GM19240 (cell line): ENCODE results near the gene EEF1A2.

Experiments
- DNase-seq: peaks from one replicate; pipeline ENCODE4 v3.0.0; 2011; ENCODE audit warnings: low spot score; ENCODE audit not compliant: insufficient read length

The EEF1A2 gene

GRCh38 chr20:63471717-63471980 is 27.2 kb downstream of the EEF1A2 start:
- DNase-seq, result no peak

- no peak for DNase-seq
These were observed 27.7 kb downstream of the EEF1A2 start for GRCh38 chr20:63471002-63471716.

- no peak for DNase-seq
These were observed 28.5 kb downstream of the EEF1A2 start for GRCh38 chr20:63470410-63470809.

GRCh38 chr20:63469713-63470101 is 29.2 kb downstream of the EEF1A2 start:
- no peak for DNase-seq

GRCh38 chr20:63469019-63469712 is 29.7 kb downstream of the EEF1A2 start:
- no peak for DNase-seq

- DNase-seq, result no peak
These were observed 30.5 kb downstream of the EEF1A2 start for GRCh38 chr20:63468421-63468820.

GRCh38 chr20:63467294-63468083 is 31.4 kb downstream of the EEF1A2 start:
- no peak for DNase-seq

- no peak for DNase-seq
These were observed 32.0 kb downstream of the EEF1A2 start for GRCh38 chr20:63466861-63467260.

- DNase-seq, result no peak
These were observed 32.5 kb downstream of the EEF1A2 start for GRCh38 chr20:63466250-63466825.

- no peak for DNase-seq
These were observed 33.3 kb downstream of the EEF1A2 start for GRCh38 chr20:63465380-63466249.

GRCh38 chr20:63464289-63464635 is 34.6 kb downstream of the EEF1A2 start:
- DNase-seq, result no peak

- DNase-seq, result no peak
These were observed 35.2 kb downstream of the EEF1A2 start for GRCh38 chr20:63463400-63464288.

GRCh38 chr20:63462244-63462643 is 36.6 kb downstream of the EEF1A2 start:
- DNase-seq, result no peak

GRCh38 chr20:63461104-63461763 is 37.6 kb downstream of the EEF1A2 start:
- no peak for DNase-seq

GRCh38 chr20:63459070-63459380 is 39.9 kb downstream of the EEF1A2 start:
- no peak for DNase-seq

GRCh38 chr20:63458170-63459069 is 40.5 kb downstream of the EEF1A2 start:
- DNase-seq, result no peak

- DNase-seq, result no peak
These were observed 41.1 kb downstream of the EEF1A2 start for GRCh38 chr20:63457737-63458136.

- DNase-seq, result no peak
These were observed 42.2 kb downstream of the EEF1A2 start for GRCh38 chr20:63456429-63457284.
